ENCODE measurements around the gene KAZN.
A peak's percentile ranks its signal among the peaks of the same experiment; 100 is the strongest.

KAZN gene

GRCh38 chr1:14913482-14914177 lies 315.1 kb downstream of the KAZN start:
- in situ Hi-C loops (cut with MboI; ENCODE audit: low sequenced_read_pairs, unreplicated experiment) = no loop called here
- peak; percentile 38 for DNase-seq (ENCODE audit: low spot score)

GRCh38 chr1:14914351-14914988 lies 316.0 kb downstream of the KAZN start:
- DNase-seq (ENCODE audit: low spot score) = no peak
- no peak for TF ChIP-seq CTCF (IDR thresholded peaks at IDR 0.05; ENCODE audit: borderline replicate concordance, control extremely low read depth, extremely low read depth, insufficient read depth, missing control alignments)
- in situ Hi-C loops (cut with MboI; ENCODE audit: low sequenced_read_pairs, unreplicated experiment) = no loop called here

More at GRCh38 chr1:14913482-14914177, 315.1 kb downstream of the KAZN start:
- TF ChIP-seq CTCF (IDR thresholded peaks at IDR 0.05; ENCODE audit: borderline replicate concordance, control extremely low read depth, extremely low read depth, insufficient read depth, missing control alignments) = no peak

GRCh38 chr1:14915356-14916054 lies 317.0 kb downstream of the KAZN start:
- peak; percentile 62 for TF ChIP-seq CTCF (IDR thresholded peaks at IDR 0.05; ENCODE audit: borderline replicate concordance, control extremely low read depth, extremely low read depth, insufficient read depth, missing control alignments)
- DNase-seq (ENCODE audit: low spot score) = peak; percentile 76
- in situ Hi-C loops (cut with MboI; ENCODE audit: low sequenced_read_pairs, unreplicated experiment) = no loop called here

GRCh38 chr1:14919289-14919688 lies 320.8 kb downstream of the KAZN start:
- DNase-seq (ENCODE audit: low spot score) = no peak
- TF ChIP-seq CTCF (IDR thresholded peaks at IDR 0.05; ENCODE audit: borderline replicate concordance, control extremely low read depth, extremely low read depth, insufficient read depth, missing control alignments) = no peak
- in situ Hi-C loops (cut with MboI; ENCODE audit: low sequenced_read_pairs, unreplicated experiment) = no loop called here

GRCh38 chr1:14919751-14920150 lies 321.3 kb downstream of the KAZN start:
- in situ Hi-C loops (cut with MboI; ENCODE audit: low sequenced_read_pairs, unreplicated experiment) = no loop called here
- DNase-seq (ENCODE audit: low spot score) = no peak
- TF ChIP-seq CTCF (IDR thresholded peaks at IDR 0.05; ENCODE audit: borderline replicate concordance, control extremely low read depth, extremely low read depth, insufficient read depth, missing control alignments) = no peak

- TF ChIP-seq CTCF (IDR thresholded peaks at IDR 0.05; ENCODE audit: borderline replicate concordance, control extremely low read depth, extremely low read depth, insufficient read depth, missing control alignments) = no peak
- in situ Hi-C loops (cut with MboI; ENCODE audit: low sequenced_read_pairs, unreplicated experiment) = no loop called here
- DNase-seq (ENCODE audit: low spot score) = no peak
Measured at GRCh38 chr1:14921057-14921456, 322.6 kb downstream of the KAZN start.
